ENCODE data around the gene CCDC149.

DNA sequence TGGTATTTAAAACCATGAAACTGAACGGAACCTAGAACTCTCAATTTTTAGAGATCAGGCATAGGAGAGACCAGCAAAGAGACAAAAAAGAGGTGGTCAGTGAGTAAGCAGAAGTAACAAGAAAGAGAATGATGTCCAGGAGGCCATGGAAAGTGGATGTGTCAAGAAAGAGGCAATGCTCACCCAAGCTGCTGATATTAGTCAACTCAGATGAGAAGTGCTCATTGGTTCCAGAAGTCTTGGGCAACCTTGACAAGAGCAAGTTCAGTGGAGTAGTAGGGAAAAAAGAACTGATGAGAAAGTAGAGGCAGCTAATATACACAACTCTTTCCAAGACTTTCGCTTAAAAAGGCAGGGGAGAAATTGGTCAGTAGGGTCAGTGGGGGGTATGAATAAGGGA is 23.0 kb upstream of the CCDC149 start:
- TF ChIP-seq EZH2 (IDR thresholded peaks at IDR 0.05; ENCODE audit: low read depth) = no peak
- TF ChIP-seq, protein P1, sequence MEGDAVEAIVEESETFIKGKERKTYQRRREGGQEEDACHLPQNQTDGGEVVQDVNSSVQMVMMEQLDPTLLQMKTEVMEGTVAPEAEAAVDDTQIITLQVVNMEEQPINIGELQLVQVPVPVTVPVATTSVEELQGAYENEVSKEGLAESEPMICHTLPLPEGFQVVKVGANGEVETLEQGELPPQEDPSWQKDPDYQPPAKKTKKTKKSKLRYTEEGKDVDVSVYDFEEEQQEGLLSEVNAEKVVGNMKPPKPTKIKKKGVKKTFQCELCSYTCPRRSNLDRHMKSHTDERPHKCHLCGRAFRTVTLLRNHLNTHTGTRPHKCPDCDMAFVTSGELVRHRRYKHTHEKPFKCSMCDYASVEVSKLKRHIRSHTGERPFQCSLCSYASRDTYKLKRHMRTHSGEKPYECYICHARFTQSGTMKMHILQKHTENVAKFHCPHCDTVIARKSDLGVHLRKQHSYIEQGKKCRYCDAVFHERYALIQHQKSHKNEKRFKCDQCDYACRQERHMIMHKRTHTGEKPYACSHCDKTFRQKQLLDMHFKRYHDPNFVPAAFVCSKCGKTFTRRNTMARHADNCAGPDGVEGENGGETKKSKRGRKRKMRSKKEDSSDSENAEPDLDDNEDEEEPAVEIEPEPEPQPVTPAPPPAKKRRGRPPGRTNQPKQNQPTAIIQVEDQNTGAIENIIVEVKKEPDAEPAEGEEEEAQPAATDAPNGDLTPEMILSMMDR (conservative IDR thresholded peaks at IDR 0.05) = no peak

All from PC-9 (cell line).